HepG2 (cell line): ENCODE results near the gene FRMD1. TPM values are rescaled to one million over a fixed set of nuclear protein-coding genes. Genes with fewer than 3 reads are reported as not detected.

ENCODE experiments used
- ATAC-seq: fragments of 200-7000 bp; cut with Tn5 transposase; 3 replicates; pipeline ENCODE4 v1.9.1; 2020; ENCODE audit warnings: mild to moderate bottlenecking, moderate library complexity
- BruUV-seq: library from RNA; stranded (reverse); fragments of 400-500 nt; replicated peaks from 2 replicates; lab custom pipeline; 2021; lab: Mats Ljungman, UMichigan
- CTCF ChIA-PET: fragments of 300-600 bp; formaldehyde crosslinking; extraction: SDS; loops from one replicate; lab custom pipeline; 2021; ENCODE audit warnings: low total read pairs, inconsistent platforms, low intra/inter-chr PET ratio; lab: Yijun Ruan, JAX
- POLR2A ChIA-PET: fragments of 350-600 bp; sonication (Branson Sonifier 250); formaldehyde crosslinking; loops from one replicate; lab custom pipeline; 2020; ENCODE audit warnings: antibody characterized with exemption, inconsistent platforms; lab: Yijun Ruan, JAX
- DNase-seq: peaks from one replicate; pipeline ENCODE4 v3.0.0-alpha.2; 2015; ENCODE audit warnings: low spot score
- FAIRE-seq: peaks from 3 replicates; lab custom pipeline; 2011; peaks lifted over from hg19 to GRCh38; lab: Jason Lieb, UNC
- H2AFZ ChIP-seq: one replicate; pipeline ENCODE4 v1.6.1; 2011; ENCODE audit warnings: low read length, inconsistent platforms
- H3K27ac ChIP-seq: fragments of 300-600 bp; 3 replicates; pipeline ENCODE4 v1.8.0; 2011; ENCODE audit warnings: mixed run types, mild to moderate bottlenecking, mixed read lengths, low read length, inconsistent platforms; ENCODE audit not compliant: insufficient read depth; ENCODE audit errors: extremely low read length
- H3K27me3 ChIP-seq, 2 experiments: fragments of 200-600 bp in 1 of 2; 2 replicates in 1 of 2; 3 replicates in 1 of 2; pipeline versions ENCODE4 v1.6.0 to v1.8.0; 2011; ENCODE audit warnings: low read length in 2 of 2, mild to moderate bottlenecking in 2 of 2, moderate library complexity in 2 of 2, inconsistent platforms in 1 of 2; ENCODE audit not compliant: insufficient read depth in 2 of 2, control insufficient read depth in 1 of 2
- H3K36me3 ChIP-seq, 2 experiments: fragments of 200-600 bp in 1 of 2; replicated peaks in 1 of 2; 2 replicates in 1 of 2; 3 replicates in 1 of 2; pipeline versions ENCODE4 v1.5.1 to v1.8.0; 2011; ENCODE audit warnings: low read length in 2 of 2, inconsistent platforms in 1 of 2; ENCODE audit not compliant: insufficient read depth in 2 of 2, control insufficient read depth in 1 of 2
- H3K4me1 ChIP-seq: 2 replicates; pipeline ENCODE4 v1.5.1; 2012; ENCODE audit warnings: low read length, inconsistent platforms; ENCODE audit not compliant: insufficient read depth
- H3K4me2 ChIP-seq: 2 replicates; pipeline ENCODE4 v1.6.0; 2011; ENCODE audit warnings: low read depth, low read length, inconsistent platforms
- H3K4me3 ChIP-seq, 3 experiments: fragments of 200-600 bp in 1 of 3; sonication (generic), shearing (Covaris generic) in 1 of 3; replicated peaks in 1 of 3; 2 replicates each; pipeline ENCODE4 v1.5.1; 2011 to 2016; ENCODE audit warnings: low read length in 3 of 3, inconsistent platforms in 2 of 3, low read depth in 2 of 3, mild to moderate bottlenecking in 2 of 3, control low read depth in 1 of 3, mixed read lengths in 1 of 3; ENCODE audit not compliant: insufficient read depth in 1 of 3
- H3K79me2 ChIP-seq: one replicate; pipeline ENCODE4 v1.6.1; 2011; ENCODE audit warnings: low read length, inconsistent platforms; ENCODE audit not compliant: insufficient read depth
- H3K9ac ChIP-seq: 2 replicates; pipeline ENCODE4 v1.6.0; 2011; ENCODE audit warnings: mild to moderate bottlenecking, low read depth, low read length, inconsistent platforms; ENCODE audit not compliant: insufficient read depth
- H3K9me3 ChIP-seq: 2 replicates; pipeline ENCODE4 v1.5.1; 2012; ENCODE audit warnings: mild to moderate bottlenecking, low read length
- H4K20me1 ChIP-seq: 2 replicates; pipeline ENCODE4 v1.6.0; 2011; ENCODE audit warnings: inconsistent platforms, mild to moderate bottlenecking, low read length, moderate library complexity; ENCODE audit not compliant: insufficient read depth
- CEBPB ChIP-seq: IDR thresholded peaks from 2 replicates; pipeline ENCODE4 v1.6.1; 2011; ENCODE audit warnings: low read depth, low read length, improper control_type of control experiment, borderline replicate concordance
- EZH2 ChIP-seq: conservative IDR thresholded peaks from 2 replicates; pipeline ENCODE4 v1.6.1; 2012; ENCODE audit warnings: mild to moderate bottlenecking, low read depth, low read length, moderate library complexity
- FOXA3 ChIP-seq: IDR thresholded peaks from 2 replicates; pipeline ENCODE4 v1.6.1; 2016; ENCODE audit warnings: missing genetic modification reagents, missing compliant biosample characterization
- KLF12 ChIP-seq: sonication (generic); formaldehyde crosslinking; IDR thresholded peaks from 2 replicates; pipeline ENCODE4 v1.4.0; 2020; ENCODE audit warnings: missing genetic modification reagents, borderline replicate concordance
- ZFP62 ChIP-seq: sonication (generic); formaldehyde crosslinking; IDR thresholded peaks from 2 replicates; pipeline ENCODE4 v1.4.0; 2020; ENCODE audit warnings: missing genetic modification reagents
- ZNF768 ChIP-seq: sonication (generic); formaldehyde crosslinking; IDR thresholded peaks from 2 replicates; pipeline ENCODE4 v1.4.0; 2020; ENCODE audit warnings: missing genetic modification reagents
- ZNF879 ChIP-seq: sonication (generic); formaldehyde crosslinking; IDR thresholded peaks from 2 replicates; pipeline ENCODE4 v1.8.1; 2023; ENCODE audit warnings: missing genetic modification reagents
- WGBS: methylation state at CpG from one replicate; pipeline ENCODE4 v1.1.6; 2017; ENCODE audit warnings: low lambda C conversion rate; 5-methylcytosine and 5-hydroxymethylcytosine counted together
- in situ Hi-C: cut with HindIII; loops from 2 replicates; pipeline ENCODE4 v1.10.0; 2017; ENCODE audit warnings: low pct_unique_long_range_greater_than_20kb; ENCODE audit not compliant: extremely low pct_ligation_motif_present
- intact Hi-C: fragments of 100-400 bp; cut with micrococcal nuclease; formaldehyde crosslinking; loops from one replicate; pipeline ENCODE4 v1.10.0; 2022; ENCODE audit not compliant: unreplicated experiment
- polyA plus RNA-seq, 8 experiments: library from polyadenylated mRNA; depleted of rRNA in 3 of 8; stranded (reverse) in 7 of 8; unstranded in 1 of 8; fragments of >200 nt; fragmentation: Illumina TruSeq in 4 of 8; extraction: Trizol in 4 of 8; gene quantifications; 2 replicates each; pipeline versions ENCODE4 v1.2.1 to v1.2.3, GENCODE V29; 2011 to 2016; ENCODE audit warnings: low read depth in 4 of 8, missing spikeins in 1 of 8, mixed read lengths in 1 of 8; ENCODE audit not compliant: insufficient read depth in 1 of 8
- total RNA-seq, 5 experiments: library from RNA; depleted of rRNA; stranded (reverse); fragments of >200 nt; fragmentation: Illumina TruSeq; extraction: Trizol; gene quantifications; 2 replicates each; pipeline ENCODE4 v1.2.3, GENCODE V29; 2016; ENCODE audit warnings: low read depth in 1 of 5

Gene FRMD1
- total and polyA plus RNA-seq, 2 of the 13 experiments (the other 11 are each of a cell fraction or from before 2014, with no cell fraction given), result 0.01 TPM; not detected in 1

- Histone ChIP-seq H3K4me2 (no peak overlapping the region), H3K27me3 (peaks cover 12 to 79% of the 10 kb centered on the region in 2 experiments), H3K9ac (no peak overlapping the region), H4K20me1 (no peaks in the 10 kb centered on the region; the same call in 1 of the 2 replicates), H3K36me3 (no peaks in the 10 kb centered on the region), H2AFZ (no peak overlapping the region), H3K4me1 (peaks cover 24% of the 10 kb centered on the region), H3K27ac (no peak overlapping the region), H3K9me3 (no peaks in the 10 kb centered on the region), H3K4me3 (no peak overlapping the region), H3K79me2 (no peaks in the 10 kb centered on the region)
- DNase-seq (no peak), ATAC-seq (no peak), FAIRE-seq (no peak)
- TF ChIP-seq FOXA3 (CRISPR knock-in tag), result no peak
- TF ChIP-seq KLF12 (CRISPR knock-in tag), result no peak
- ChIA-PET CTCF (no interaction called here), POLR2A (no interaction called here)
- in situ Hi-C loops, result no loop called here
- 22% methylated on average over 4 of the region's 4 CpGs for WGBS
- no TSS peak for BruUV-seq
- intact Hi-C loops, result no loop called here
Observed at GRCh38 chr6:168039301-168039700, 39.7 kb downstream of the FRMD1 start.

- Histone ChIP-seq H3K9ac (no peak overlapping the region), H3K36me3 (no peaks in the 10 kb centered on the region), H3K4me3 (no peak overlapping the region), H2AFZ (no peak overlapping the region), H3K9me3 (no peaks in the 10 kb centered on the region), H3K79me2 (no peaks in the 10 kb centered on the region), H3K4me1 (peaks cover 24% of the 10 kb centered on the region), H3K27me3 (peaks cover 12 to 74% of the 10 kb centered on the region in 2 experiments), H4K20me1 (no peaks in the 10 kb centered on the region; the same call in 1 of the 2 replicates), H3K27ac (no peak overlapping the region), H3K4me2 (no peak overlapping the region)
- no peak for DNase-seq
- peak; percentile 21; the same call in 1 of the 3 replicates for ATAC-seq
- BruUV-seq, result no TSS peak
- in situ Hi-C loops (no loop called here), intact Hi-C loops (no loop called here)
- 21% methylated on average over 13 of the region's 13 CpGs for WGBS
- ChIA-PET POLR2A (no interaction called here), CTCF (no interaction called here)
- TF ChIP-seq ZNF879 (CRISPR knock-in tag) (no peak), CEBPB (peak; percentile 65), EZH2 (peak; percentile 52; the same call in 1 of the 2 replicates), ZNF768 (no peak), ZFP62 (CRISPR knock-in tag) (no peak)
- no peak for FAIRE-seq
Observed at GRCh38 chr6:168038576-168039140, 40.4 kb downstream of the FRMD1 start.
